Stomach smooth muscle (tissue), 2 donors: ENCODE data around the gene IGLL1.
"Not testable (repeated sequence)": the region's sequence is repeated elsewhere in the genome, so short reads cannot be mapped to it uniquely, and the experiment has no call there.

Experiments
- H3K27ac ChIP-seq: one replicate; pipeline ENCODE4 v1.7.0; 2013; ENCODE audit warnings: mild to moderate bottlenecking, low read length, inconsistent platforms
- H3K27me3 ChIP-seq, 2 donors: one replicate each; pipeline ENCODE4 v1.7.0; 2013; ENCODE audit warnings: low read length in 2 of 2; ENCODE audit not compliant: insufficient read depth in 2 of 2, control insufficient read depth in 1 of 2
- H3K36me3 ChIP-seq, 2 donors: one replicate each; pipeline ENCODE4 v1.7.0; 2013; ENCODE audit warnings: low read length in 2 of 2; ENCODE audit not compliant: control insufficient read depth in 2 of 2, insufficient read depth in 2 of 2
- H3K4me1 ChIP-seq: one replicate; pipeline ENCODE4 v1.7.0; 2013; ENCODE audit warnings: low read length; ENCODE audit not compliant: control insufficient read depth, insufficient read depth
- H3K4me3 ChIP-seq, 2 donors: one replicate each; pipeline ENCODE4 v1.7.0; 2013; ENCODE audit warnings: low read length in 2 of 2
- H3K9ac ChIP-seq, 2 donors: one replicate each; pipeline ENCODE4 v1.7.0; 2013; ENCODE audit warnings: low read length in 2 of 2, mild to moderate bottlenecking in 1 of 2
- H3K9me3 ChIP-seq, 2 donors: one replicate each; pipeline ENCODE4 v1.7.0; 2013; ENCODE audit warnings: low read length in 2 of 2; ENCODE audit not compliant: control insufficient read depth in 2 of 2
- donor health status: healthy.
- donor health status: Pancreatic carcinoma.

The IGLL1 gene

GRCh38 chr22:23579870-23580575, at the start of gene IGLL1:
TSS of gene IGLL1 (minus strand) at chr22:23580290. CDS start at chr22:23580190, 100 bp downstream.
- no peak within 1 kb of the TSS for H3K4me3 ChIP-seq
- no peaks in the 10 kb centered on the region for H3K4me1 ChIP-seq
- no peaks in the 10 kb centered on the region for H3K9me3 ChIP-seq
- H3K27me3 ChIP-seq, result peaks cover 0 to 2% of the 10 kb centered on the region in 2 donors
- H3K36me3 ChIP-seq, result no peaks in the 10 kb centered on the region
- no peak within 1 kb of the TSS for H3K9ac ChIP-seq
- no peak within 1 kb of the TSS for H3K27ac ChIP-seq

GRCh38 chr22:23628056-23628743, 48.1 kb upstream of the IGLL1 start:
- H3K27ac ChIP-seq, H3K27me3 ChIP-seq, H3K36me3 ChIP-seq, H3K4me3 ChIP-seq, H3K4me1 ChIP-seq, H3K9ac ChIP-seq, H3K9me3 ChIP-seq: not testable (repeated sequence)

GRCh38 chr22:23627401-23628055, 47.4 kb upstream of the IGLL1 start:
- not testable (repeated sequence) for H3K27ac ChIP-seq, H3K4me1 ChIP-seq

GRCh38 chr22:23626286-23626975, 46.3 kb upstream of the IGLL1 start:
- Histone ChIP-seq H3K4me3 (no peak overlapping the region), H3K4me1 (no peaks in the 10 kb centered on the region), H3K27me3 (no peaks in the 10 kb centered on the region), H3K9ac (no peak overlapping the region), H3K27ac (no peak overlapping the region), H3K9me3 (no peaks in the 10 kb centered on the region), H3K36me3 (peaks cover 0 to 2% of the 10 kb centered on the region in 2 donors)

More at GRCh38 chr22:23627401-23628055, 47.4 kb upstream of the IGLL1 start:
- not testable (repeated sequence) for H3K4me3 ChIP-seq, H3K9me3 ChIP-seq, H3K27me3 ChIP-seq, H3K9ac ChIP-seq, H3K36me3 ChIP-seq

- H3K27ac ChIP-seq, result no peak overlapping the region
- no peak overlapping the region for H3K4me3 ChIP-seq
- H3K27me3 ChIP-seq, result no peaks in the 10 kb centered on the region
- H3K4me1 ChIP-seq, result no peaks in the 10 kb centered on the region
- peaks cover 0 to 2% of the 10 kb centered on the region in 2 donors for H3K36me3 ChIP-seq
- no peak overlapping the region for H3K9ac ChIP-seq
- H3K9me3 ChIP-seq, result no peaks in the 10 kb centered on the region
Measured at GRCh38 chr22:23622634-23623033, 42.5 kb upstream of the IGLL1 start.

- H3K4me3 ChIP-seq, H3K36me3 ChIP-seq, H3K9me3 ChIP-seq, H3K27me3 ChIP-seq, H3K9ac ChIP-seq, H3K4me1 ChIP-seq, H3K27ac ChIP-seq: not testable (repeated sequence)
Measured at GRCh38 chr22:23621916-23622315, 41.8 kb upstream of the IGLL1 start.

- H3K36me3 ChIP-seq, result peaks cover 0 to 2% of the 10 kb centered on the region in 2 donors
- no peaks in the 10 kb centered on the region for H3K9me3 ChIP-seq
- H3K27me3 ChIP-seq, result no peaks in the 10 kb centered on the region
- H3K9ac ChIP-seq, result no peak overlapping the region
- no peak overlapping the region for H3K4me3 ChIP-seq
- H3K4me1 ChIP-seq, result no peaks in the 10 kb centered on the region
- H3K27ac ChIP-seq, result no peak overlapping the region
Measured at GRCh38 chr22:23621082-23621780, 41.1 kb upstream of the IGLL1 start.

GRCh38 chr22:23613193-23613972, 33.3 kb upstream of the IGLL1 start:
- Histone ChIP-seq H3K27ac (no peak overlapping the region), H3K27me3 (no peaks in the 10 kb centered on the region), H3K36me3 (no peaks in the 10 kb centered on the region), H3K9ac (no peak overlapping the region), H3K4me3 (no peak overlapping the region), H3K4me1 (peaks cover 3% of the 10 kb centered on the region), H3K9me3 (no peaks in the 10 kb centered on the region)

- Histone ChIP-seq H3K27ac (no peak overlapping the region), H3K9me3 (no peaks in the 10 kb centered on the region), H3K4me1 (peaks cover 3% of the 10 kb centered on the region)
Measured at GRCh38 chr22:23609983-23610781, 30.1 kb upstream of the IGLL1 start.

More at GRCh38 chr22:23609983-23610781, 30.1 kb upstream of the IGLL1 start:
- Histone ChIP-seq H3K27me3 (peaks cover 0 to 2% of the 10 kb centered on the region in 2 donors), H3K36me3 (no peaks in the 10 kb centered on the region), H3K9ac (no peak overlapping the region), H3K4me3 (no peak overlapping the region)
